NCI-H1694 (cell line): ENCODE measurements around the gene PALB2.

ENCODE experiments used
- DNase-seq: peaks from one replicate; lab custom pipeline; 2025; lab: John Stamatoyannopoulos, UW

Gene PALB2

GRCh38 chr16:23581764-23582163 lies 59.3 kb downstream of the PALB2 start:
- no peak for DNase-seq

- DNase-seq = no peak
Observed at GRCh38 chr16:23580391-23580790, 60.7 kb downstream of the PALB2 start.

GRCh38 chr16:23579371-23579770 lies 61.7 kb downstream of the PALB2 start:
- DNase-seq = no peak

- DNase-seq = no peak
Observed at GRCh38 chr16:23578101-23578830, 62.8 kb downstream of the PALB2 start.

- no peak for DNase-seq
Observed at GRCh38 chr16:23577493-23577892, 63.6 kb downstream of the PALB2 start.

- DNase-seq = no peak
Observed at GRCh38 chr16:23575834-23576233, 65.3 kb downstream of the PALB2 start.

GRCh38 chr16:23573817-23574216 lies 67.3 kb downstream of the PALB2 start:
- DNase-seq = no peak

GRCh38 chr16:23572394-23572793 lies 68.7 kb downstream of the PALB2 start:
- DNase-seq = no peak

GRCh38 chr16:23571895-23572294 lies 69.2 kb downstream of the PALB2 start:
- DNase-seq = no peak

GRCh38 chr16:23570992-23571632 lies 70.0 kb downstream of the PALB2 start:
- DNase-seq = no peak

GRCh38 chr16:23567602-23568001 lies 73.5 kb downstream of the PALB2 start:
- DNase-seq = no peak

GRCh38 chr16:23566724-23567123 lies 74.4 kb downstream of the PALB2 start:
- no peak for DNase-seq

- DNase-seq = no peak
Observed at GRCh38 chr16:23564575-23565363, 76.3 kb downstream of the PALB2 start.

- DNase-seq = no peak
Observed at GRCh38 chr16:23563186-23563585, 77.9 kb downstream of the PALB2 start.

- DNase-seq = no peak
Observed at GRCh38 chr16:23562505-23562904, 78.6 kb downstream of the PALB2 start.

GRCh38 chr16:23561586-23561985 lies 79.5 kb downstream of the PALB2 start:
- no peak for DNase-seq

- DNase-seq = no peak
Observed at GRCh38 chr16:23557779-23558702, 83.1 kb downstream of the PALB2 start.

- DNase-seq = peak; percentile 98
Observed at GRCh38 chr16:23556881-23557778, 84.0 kb downstream of the PALB2 start, which contains the start of the genes EARS2 and UBFD1. TSS of gene EARS2 (minus strand) at chr16:23557350. CDS start at chr16:23557343, 7 bp downstream. TSS of gene UBFD1 (plus strand) at chr16:23557727. CDS start at chr16:23557743, 16 bp downstream.

- no peak for DNase-seq
Observed at GRCh38 chr16:23554536-23554935, 86.6 kb downstream of the PALB2 start.
